Measurements from ENCODE around the gene EHD1. TPM values are rescaled to one million over a fixed set of nuclear protein-coding genes. Genes with fewer than 3 reads are reported as not detected.
"Not testable (repeated sequence)": the region's sequence is repeated elsewhere in the genome, so short reads cannot be mapped to it uniquely, and the experiment has no call there.

Gene EHD1
- total RNA-seq, 4 donors from 2014 or later = 53.5 to 90.7 (median 67.4) TPM

DNA sequence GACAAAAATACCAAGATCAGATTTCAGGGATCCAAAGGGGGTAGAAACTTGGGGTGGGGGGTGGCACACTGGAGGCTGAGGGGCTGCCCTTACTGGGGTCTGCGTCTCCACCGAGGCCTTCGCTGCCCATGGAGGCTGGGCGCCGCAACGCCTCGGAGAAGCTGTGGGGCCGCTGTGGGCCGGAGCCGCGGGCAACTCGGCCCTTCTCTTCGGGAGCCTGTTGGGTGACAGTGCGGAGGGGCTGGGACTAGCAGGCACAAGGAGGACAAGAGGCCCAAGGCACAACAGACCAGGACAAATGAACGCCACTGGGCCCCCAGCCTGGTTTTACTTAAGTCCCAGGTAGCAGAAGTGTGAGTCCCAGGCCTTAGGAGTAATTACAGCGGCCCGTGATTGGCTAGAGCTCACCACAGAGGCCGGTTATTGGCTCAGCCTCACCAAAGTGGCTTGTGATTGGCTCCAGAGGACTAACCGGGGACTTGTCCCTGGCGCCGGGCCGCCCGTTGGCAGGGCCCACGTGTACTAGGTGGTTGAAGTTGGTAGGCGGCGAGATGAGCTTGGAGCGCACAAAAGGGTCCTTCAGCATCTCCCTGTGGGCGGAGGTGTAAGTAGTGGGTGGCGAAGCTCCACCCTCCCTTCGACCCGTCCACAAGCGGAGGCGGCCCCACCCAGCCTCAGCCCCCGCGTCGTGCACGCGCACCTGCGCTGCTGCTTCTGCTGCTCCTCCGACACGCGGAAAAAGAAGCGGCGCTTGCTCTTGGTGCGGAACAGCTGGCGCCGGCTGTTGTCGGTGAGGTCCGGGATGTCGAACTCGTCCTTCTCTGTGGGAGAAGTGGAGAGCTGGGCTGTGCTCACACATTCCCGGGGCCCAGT lies 51.6 kb downstream of the EHD1 start:
- 87 to 94% methylated on average over 48 to 49 of the region's 52 CpGs for WGBS, 2 donors
- Histone ChIP-seq H3K27me3 (no peaks in the 10 kb centered on the region), H3K4me1 (no peaks in the 10 kb centered on the region), H3K36me3 (peaks cover 0 to 2% of the 10 kb centered on the region in 2 donors), H3K27ac (no peak overlapping the region), H3K9me3 (no peaks in the 10 kb centered on the region), H3K4me3 (replicated peaks in 1 of 3) (no peak overlapping the region)
- no peak for TF ChIP-seq POLR2A (IDR thresholded peaks at IDR 0.05)
- no peak for DNase-seq
- intact Hi-C loops (cut with DNase I) = no loop called here

GRCh38 chr11:64826062-64826461 lies 52.4 kb downstream of the EHD1 start:
- no peak for DNase-seq
- H3K4me1 ChIP-seq = no peaks in the 10 kb centered on the region
- H3K36me3 ChIP-seq = no peaks in the 10 kb centered on the region
- TF ChIP-seq CTCF (IDR thresholded peaks at IDR 0.05) = no peak
- TF ChIP-seq POLR2A (IDR thresholded peaks at IDR 0.05) = no peak
- no peaks in the 10 kb centered on the region for H3K27me3 ChIP-seq
- 91% methylated on average over 7 of the region's 7 CpGs for WGBS, 2 donors
- no peak overlapping the region for H3K27ac ChIP-seq
- no peak overlapping the region for H3K4me3 ChIP-seq (replicated peaks in 1 of 3)
- intact Hi-C loops (cut with DNase I) = no loop called here
- no peaks in the 10 kb centered on the region for H3K9me3 ChIP-seq

DNA sequence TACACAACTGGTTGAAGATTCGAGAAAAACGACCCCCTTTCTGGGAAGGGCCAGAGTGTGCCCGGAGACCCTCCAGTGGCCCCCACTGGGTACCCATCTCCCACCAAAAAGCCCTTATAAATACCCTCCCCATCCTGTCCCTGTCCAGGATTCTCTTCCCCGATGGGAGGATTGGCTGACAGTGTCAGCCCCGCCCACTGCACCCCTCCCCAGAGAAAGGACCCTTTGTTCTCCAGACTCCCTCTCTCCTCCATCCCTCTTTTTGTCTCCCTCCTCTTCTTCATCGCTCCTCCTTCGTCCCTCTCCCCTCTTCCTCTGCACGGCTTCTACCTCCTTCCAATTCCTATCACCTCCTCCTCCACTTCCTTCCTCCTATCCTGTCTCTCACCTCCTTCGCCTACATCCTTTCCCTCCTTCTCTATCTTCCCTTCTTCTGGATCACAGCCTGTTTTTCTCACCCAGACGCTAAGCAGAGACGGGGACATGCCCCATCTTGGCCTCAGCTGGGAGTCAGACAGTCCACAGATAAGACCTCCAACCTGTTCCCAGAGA lies 54.8 kb downstream of the EHD1 start:
- Histone ChIP-seq H3K27ac (no peak overlapping the region), H3K4me3 (replicated peaks in 1 of 3) (no peak overlapping the region), H3K27me3 (no peaks in the 10 kb centered on the region), H3K4me1 (no peaks in the 10 kb centered on the region), H3K9me3 (no peaks in the 10 kb centered on the region), H3K36me3 (no peaks in the 10 kb centered on the region)
- 83 to 84% methylated on average over 11 of the region's 11 CpGs for WGBS, 2 donors
- no peak for DNase-seq
- intact Hi-C loops (cut with DNase I) = no loop called here
- TF ChIP-seq CTCF (IDR thresholded peaks at IDR 0.05) (no peak), POLR2A (IDR thresholded peaks at IDR 0.05) (no peak)

DNA sequence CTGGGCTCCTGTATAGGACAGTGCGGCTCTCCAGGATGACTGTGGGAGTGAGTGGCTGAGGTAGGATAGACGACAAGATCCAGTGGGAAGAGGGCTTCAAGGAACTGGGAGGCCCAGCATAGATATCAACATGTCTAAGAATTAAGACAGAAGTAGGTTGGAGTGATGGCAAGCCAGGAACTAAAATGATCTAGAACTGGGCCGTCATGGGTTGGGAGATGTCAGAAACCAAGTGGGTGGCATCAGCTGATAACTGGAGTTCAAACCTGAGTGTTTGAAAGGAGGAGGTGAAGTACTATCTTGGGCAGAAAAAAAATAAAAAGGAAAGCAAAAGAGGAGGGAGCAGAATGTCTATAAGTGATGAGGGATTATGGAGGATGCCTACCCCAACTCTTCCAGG lies 60.9 kb downstream of the EHD1 start:
- WGBS, 2 donors = 86 to 91% methylated on average over 3 of the region's 3 CpGs
- Histone ChIP-seq H3K4me3 (replicated peaks in 1 of 3) (no peak overlapping the region), H3K9me3 (no peaks in the 10 kb centered on the region), H3K36me3 (no peaks in the 10 kb centered on the region), H3K27ac (no peak overlapping the region), H3K27me3 (no peaks in the 10 kb centered on the region), H3K4me1 (no peaks in the 10 kb centered on the region)
- no peak for DNase-seq
- TF ChIP-seq CTCF (IDR thresholded peaks at IDR 0.05) (no peak), POLR2A (IDR thresholded peaks at IDR 0.05) (no peak)
- intact Hi-C loops (cut with DNase I) = no loop called here

DNA sequence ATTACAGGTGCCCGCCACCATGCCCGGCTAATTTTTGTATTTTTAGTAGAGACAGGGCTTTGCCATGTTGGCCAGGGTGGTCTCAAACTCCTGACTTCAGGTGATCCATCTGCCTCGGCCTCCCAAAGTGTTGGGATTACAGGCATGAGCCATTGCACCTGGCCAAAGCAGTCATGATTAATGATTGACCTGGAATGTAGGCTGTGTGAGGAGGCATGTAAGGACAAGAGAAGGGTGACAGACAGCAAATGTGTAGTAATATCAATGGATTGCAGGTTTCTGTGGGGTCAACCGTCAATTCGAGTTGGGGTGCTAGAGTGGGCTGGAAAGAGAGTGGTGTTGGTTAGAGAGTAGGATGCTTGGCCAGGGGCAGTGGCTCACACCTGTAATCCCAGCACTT lies 63.0 kb downstream of the EHD1 start:
- 87 to 96% methylated on average over 5 of the region's 5 CpGs for WGBS, 2 donors
- H3K9me3 ChIP-seq; DNase-seq; H3K27me3 ChIP-seq; H3K36me3 ChIP-seq; H3K4me1 ChIP-seq; H3K27ac ChIP-seq; intact Hi-C loops (cut with DNase I); H3K4me3 ChIP-seq (replicated peaks in 1 of 3): not testable (repeated sequence)

DNA sequence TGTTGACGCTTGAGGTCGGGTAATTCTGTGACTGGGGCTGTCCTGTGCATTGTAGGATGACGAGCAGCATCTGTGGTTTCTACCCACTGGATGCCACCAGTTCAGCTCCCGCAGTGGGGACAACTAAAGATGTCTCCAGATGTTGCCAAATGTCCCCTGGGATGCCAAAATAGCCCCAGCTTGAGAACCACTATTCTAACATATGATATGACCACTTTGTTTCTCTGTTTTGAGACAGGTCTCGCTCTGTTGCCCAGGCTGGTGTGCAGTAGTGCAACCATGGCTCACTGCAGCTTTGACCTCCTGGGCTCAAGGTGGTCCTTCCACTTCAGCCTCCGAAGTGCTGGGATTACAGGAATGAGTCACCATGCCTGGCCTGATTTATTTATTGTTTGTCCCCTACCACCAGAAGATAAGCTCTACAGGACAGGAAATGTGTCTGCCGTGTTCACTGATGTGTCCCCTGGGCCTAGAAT lies 63.7 kb downstream of the EHD1 start:
- H3K9me3 ChIP-seq = no peaks in the 10 kb centered on the region
- intact Hi-C loops (cut with DNase I) = no loop called here
- no peak for DNase-seq
- WGBS, 2 donors = 69 to 77% methylated on average over 7 of the region's 7 CpGs
- H3K4me3 ChIP-seq (replicated peaks in 1 of 3) = no peak overlapping the region
- no peak for TF ChIP-seq POLR2A (IDR thresholded peaks at IDR 0.05)
- H3K36me3 ChIP-seq = no peaks in the 10 kb centered on the region
- no peaks in the 10 kb centered on the region for H3K4me1 ChIP-seq
- no peaks in the 10 kb centered on the region for H3K27me3 ChIP-seq
- no peak overlapping the region for H3K27ac ChIP-seq

Data from thyroid gland (tissue), 4 donors.